CD4-positive, alpha-beta T cell treated with Interleukin-1 beta for 1 hour (primary cell): ENCODE results near the gene ZDHHC16.

ENCODE experiments used
- DNase-seq, 2 donors: peaks; one replicate each; pipeline ENCODE4 v3.0.0-alpha.2; 2020 to 2022

ZDHHC16 gene

DNA sequence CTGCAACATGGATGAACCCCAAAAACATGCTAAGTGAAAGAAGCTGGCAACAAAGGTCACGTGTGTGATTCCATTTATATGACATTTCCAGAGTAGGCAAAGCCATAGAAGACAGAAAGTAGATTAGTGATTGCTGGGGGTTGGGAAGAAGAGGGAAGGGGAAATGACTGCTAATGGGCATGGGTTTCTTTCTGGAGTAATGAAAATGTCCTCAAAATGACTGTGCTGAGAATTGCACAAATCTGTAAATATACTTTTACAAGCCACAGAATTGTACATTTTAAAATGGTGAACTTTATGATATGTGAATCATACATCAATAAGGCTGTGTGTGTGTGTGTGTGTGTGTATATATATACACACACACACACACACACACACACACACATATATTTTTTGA, 36.4 kb downstream of the ZDHHC16 start:
- no peak for DNase-seq

DNA sequence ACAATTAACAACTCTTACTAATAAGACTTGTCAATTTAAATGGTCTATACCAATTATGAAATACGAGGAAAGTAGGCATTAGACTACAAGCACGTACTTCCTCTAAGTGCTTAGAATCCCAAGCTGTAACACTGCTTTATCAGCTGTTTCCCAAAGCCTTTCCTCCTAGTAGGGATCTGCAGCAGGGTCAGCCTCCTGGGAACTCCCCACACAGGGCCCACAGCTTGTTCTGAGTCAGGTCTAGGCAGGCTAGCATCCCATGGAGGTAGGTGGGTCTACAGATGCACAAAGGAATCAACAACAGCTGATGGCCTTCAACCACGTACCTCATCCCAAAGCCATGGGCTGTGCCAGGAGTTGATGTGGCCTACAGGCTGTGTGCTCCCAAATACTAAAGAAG, 37.5 kb downstream of the ZDHHC16 start:
- no peak for DNase-seq

DNA sequence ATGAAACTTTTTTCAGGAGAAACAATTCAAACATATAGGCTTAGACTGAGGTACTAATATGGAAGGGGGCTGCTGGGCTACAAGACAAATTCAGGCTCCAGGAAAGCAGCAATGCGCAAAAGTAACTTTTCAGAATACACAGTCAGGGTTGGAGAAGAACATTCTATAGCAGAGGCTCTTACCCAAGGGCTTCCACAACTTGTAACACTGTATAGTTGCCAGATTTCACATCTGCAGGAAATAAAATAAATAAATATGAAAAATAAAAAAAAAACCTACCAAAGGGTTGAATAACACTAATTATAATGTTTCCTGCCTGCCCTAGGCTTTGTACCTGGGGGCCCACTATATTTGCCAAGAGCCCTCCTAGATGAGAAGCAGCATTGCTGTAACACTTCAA, 37.9 kb downstream of the ZDHHC16 start:
- DNase-seq: no peak

DNA sequence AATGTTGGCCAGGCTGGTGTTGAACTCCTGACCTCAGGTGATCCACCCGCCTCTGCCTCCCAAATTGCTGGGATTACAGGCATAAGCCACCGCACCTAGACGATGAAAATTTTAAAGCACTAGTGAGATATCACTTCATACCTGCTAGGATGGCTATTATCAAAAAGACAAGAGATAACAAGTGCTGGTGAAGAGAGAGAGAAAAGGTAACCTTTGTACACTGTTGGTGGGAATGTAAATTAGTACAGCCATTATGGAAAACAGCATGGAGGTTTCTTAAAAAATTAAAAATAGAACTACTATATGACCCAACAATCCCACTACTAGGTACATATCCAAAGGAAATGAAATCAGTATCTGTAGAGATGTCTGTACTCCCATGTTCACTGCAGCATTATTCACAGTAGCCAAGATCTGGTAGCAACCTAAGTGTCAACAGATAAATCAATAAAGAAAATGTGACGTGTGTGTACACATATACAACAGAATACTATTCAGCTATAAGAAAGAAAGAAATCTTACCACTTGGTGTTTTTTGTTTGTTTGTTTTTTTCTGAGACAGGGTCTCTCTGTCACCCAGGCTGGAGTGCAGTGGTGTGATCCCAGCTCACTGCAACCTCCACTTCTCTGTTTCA, 39.8 kb downstream of the ZDHHC16 start:
- DNase-seq: no peak

DNA sequence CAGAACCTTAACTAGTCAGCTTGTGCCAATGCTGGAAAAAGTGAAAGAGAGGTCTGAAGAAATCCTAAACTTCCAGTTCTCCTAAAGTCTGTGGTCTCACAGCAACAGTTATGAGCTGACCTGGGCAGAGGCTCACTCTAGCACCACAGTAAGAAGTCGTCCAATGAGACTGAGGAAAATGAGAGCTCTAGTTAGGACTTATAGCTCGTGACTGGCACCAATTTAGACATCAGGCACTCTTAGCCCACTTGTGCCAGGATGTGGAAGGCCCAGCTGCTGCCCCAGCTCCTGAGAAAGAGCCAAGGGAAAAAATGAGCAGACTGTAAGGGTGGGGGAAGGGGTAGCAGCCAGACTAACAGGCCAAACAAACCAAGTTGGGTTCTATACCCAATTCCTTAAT, 44.6 kb downstream of the ZDHHC16 start:
- DNase-seq: no peak

DNA sequence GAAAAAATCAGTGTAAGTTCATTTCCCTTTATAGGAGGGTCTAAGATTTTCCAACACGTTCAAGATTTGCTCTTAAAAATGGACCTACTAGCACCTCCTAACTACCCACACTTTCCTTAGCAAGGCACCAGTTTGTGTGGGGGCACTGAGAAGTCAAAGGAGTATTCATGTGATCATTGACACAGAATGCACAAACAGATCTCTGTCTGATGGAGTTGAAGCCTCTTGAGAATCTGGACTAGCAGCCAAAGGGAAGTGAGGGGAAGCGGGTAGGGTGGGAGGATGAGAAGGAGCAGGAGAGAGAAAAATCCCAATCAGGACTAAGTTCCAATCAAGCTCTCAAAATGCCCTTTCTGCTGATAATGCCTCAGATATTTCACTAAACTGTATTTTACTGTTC, 48.2 kb downstream of the ZDHHC16 start:
- no peak for DNase-seq

DNA sequence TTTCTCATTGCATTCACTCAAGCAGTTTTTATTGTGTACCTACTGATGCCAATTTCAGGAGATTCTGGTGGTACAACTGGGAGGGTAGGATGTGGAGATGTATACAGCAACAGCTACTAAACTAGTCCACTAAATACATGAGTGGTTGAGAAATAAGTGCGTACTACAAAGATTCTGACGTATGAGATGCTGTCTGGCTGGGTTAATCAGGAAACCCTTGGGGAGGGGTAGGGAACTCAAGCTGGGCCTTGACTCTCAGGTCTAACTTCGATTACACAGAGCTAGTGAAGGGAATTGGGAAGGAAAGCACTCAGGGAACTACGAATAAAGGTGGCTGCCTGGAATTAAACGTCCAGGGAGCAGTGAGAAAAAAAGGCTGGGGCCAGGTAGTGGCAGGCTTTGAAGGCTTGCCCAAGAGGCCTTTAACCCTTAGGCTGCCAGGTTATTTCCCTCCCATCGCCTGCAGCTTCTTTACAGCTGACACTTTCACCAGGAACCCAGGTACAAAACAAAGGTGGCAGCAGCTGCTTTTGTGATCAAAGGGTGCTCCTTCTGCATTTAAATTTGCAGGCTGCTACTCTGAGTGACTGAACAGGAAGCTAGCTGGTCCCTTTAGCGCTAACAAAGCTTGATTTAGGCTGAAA, 49.0 kb downstream of the ZDHHC16 start:
- peak; percentile 15 to 16 for DNase-seq

DNA sequence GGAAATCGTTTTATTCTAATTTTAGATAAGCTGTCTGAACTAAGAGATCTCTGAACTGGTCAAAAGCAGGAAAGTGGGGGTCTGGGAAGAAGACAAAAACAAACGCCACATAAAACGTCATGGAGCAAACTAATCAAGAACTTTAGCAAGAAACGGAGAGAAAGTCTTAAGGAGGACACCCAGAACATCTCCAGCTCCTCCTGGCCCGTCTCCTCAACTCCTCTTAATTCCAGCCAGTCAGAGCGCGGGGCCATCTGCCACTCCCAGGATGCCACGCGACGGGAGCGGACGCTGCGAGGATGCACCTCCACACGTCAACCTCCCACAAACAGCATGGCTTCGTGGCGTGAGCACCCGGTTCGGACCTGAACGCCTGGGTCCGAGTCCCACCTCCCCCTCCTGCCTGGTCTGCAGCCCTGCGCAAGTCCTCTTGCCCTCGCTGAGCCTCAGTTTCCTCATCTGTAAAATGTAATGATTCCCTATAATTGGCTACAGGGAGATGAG, 51.6 kb downstream of the ZDHHC16 start:
- peak; percentile 56 to 70 for DNase-seq

DNA sequence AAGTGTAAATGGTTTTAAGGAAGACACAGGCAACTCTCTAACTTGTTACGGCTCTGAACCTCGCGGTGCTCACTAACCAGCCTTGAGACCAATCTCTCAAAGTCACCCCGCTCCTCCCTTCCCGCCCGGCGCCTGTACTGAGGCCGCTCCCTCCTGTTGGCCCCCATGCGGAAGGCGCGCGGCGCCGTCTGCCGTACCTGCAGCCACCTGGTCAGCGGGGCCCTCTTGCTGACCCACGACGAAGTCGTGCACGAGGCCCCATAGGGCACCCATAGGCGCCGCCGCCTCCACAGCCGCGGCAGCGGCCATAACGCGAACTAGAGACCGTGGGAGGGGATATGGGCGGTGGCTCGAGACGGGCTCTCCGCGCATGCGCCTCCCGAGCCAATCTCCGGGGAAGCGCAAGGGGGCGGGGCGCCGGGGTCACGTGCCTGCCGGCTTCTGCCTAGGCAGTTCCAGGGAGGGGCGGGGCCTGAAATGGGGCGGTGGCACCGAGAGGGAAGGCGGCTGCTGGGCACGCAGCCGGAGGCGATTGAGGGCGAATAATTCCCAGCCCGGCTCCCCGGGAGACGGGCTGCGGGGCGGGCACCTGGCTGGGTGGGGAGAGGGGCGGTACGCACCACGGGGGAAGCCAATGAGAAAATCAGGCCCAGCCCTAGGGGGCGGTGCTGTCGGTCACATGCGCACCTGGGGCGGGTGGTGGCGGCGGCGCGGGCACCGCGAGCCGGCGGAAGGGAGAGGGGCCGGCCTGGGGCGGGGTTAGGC, 52.3 kb downstream of the ZDHHC16 start, which contains the start of gene MMS19:
Gene MMS19 (minus strand): TSS at position 347 of the 765 bp plus-strand sequence. CDS start 38 bp downstream, at position 309.
- peak; percentile 98 for DNase-seq

DNA sequence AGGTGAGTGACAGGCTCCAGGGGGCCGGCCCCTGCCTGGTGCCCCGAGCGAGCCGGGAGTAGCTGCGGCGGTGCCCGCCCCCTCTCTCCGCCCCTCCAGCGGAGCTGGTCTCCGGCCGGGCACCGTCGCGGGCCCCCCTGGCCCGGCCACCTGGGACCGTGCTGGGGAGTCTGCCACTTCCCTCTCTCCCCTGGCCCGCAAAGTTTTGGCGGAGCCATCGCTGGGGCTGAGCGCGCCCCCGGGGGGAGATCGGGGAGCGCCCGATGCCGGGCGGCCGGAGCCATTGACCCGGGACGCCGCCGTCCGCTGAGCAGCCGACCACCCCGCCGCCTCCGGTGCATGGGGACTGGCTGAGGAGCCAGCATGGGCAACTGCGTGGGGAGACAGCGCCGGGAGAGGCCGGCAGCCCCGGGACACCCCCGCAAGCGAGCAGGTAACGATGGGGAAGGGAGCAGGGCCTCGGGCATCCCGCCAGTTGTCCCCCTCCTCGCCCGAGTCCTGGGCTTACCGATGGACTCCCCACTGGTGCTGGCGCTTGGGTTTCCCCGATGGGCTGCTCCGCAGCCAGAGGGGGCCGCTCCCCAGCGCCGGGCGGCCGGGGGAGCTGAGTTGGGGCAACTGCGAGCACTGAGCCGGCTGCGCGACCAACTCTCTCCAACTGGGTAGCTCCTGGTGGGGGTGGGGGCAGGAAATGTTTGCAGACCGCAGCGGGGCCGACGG, 53.0 kb downstream of the ZDHHC16 start, which contains the start of gene UBTD1:
Gene UBTD1 (plus strand): TSS at position 84 of the 720 bp plus-strand sequence. CDS start 280 bp downstream, at position 364.
- peak; percentile 15 to 22 for DNase-seq

DNA sequence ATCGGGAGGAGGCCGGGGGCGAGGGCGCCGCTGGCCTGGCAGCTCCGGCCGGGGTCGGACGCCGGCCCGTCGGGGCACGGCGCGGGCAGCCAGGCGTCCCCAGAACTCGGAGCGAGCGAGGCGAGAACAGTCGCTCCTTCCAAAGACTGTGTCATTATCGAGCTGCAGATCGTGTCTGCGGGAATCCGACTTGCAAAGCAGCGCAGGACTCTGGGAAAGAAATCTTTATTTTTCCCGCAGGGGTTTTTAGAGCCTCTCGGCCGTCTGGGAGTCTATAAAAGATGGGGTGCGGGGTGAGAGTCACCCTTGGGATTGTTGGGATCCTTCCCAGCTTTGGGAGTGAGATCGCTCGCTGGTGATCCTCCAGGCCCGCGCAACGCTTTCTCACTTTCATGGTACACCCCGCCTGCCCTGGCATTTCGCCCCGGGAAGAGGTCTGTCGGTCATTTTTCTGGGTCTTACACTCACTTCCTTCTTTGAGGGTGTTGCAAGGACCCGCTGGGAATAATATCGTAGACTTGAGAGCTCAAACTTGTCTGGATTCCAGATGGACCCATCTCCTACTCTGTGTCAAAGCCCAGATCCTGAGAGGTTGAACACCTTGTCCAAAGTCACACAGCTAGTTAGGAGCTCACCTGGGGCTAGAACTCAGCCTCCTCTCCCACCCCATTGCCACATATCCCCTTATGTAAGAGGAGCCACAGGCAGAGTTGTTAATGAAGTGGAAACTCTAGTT, 53.8 kb downstream of the ZDHHC16 start:
- DNase-seq: no peak

DNA sequence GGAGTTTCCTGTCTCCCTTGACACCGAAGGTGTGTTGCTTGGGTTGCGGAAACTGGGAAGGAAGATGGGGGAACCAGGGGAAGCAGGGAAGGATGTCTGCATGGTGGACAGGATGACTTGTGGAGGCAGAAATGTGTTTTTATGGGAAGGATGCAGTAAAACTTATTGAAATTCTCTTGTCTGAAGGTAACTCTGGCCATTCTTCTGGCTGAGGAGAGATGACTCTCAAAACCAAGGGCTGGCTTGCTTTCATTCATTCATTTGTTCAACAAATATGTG, 54.3 kb downstream of the ZDHHC16 start:
- DNase-seq: no peak

DNA sequence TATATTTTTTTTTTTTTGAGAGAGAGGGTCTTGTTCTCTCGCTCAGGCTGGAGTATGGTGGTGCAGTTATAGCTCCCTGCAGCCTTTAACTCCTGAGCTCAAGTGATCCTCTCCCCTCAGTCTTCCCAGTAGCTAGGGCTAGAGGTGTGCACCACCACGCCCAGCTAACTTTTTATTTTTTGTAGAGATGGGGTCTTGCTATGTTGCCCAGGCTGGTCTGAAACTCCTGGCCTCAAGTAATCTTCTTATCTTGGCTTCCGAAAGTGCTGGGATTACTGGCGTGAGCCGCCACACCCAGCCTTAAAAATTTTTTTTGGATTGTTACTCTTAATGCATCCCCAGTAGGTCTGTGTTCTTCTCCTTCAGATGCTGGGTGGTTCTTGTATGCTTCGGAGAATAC, 56.9 kb downstream of the ZDHHC16 start:
- no peak for DNase-seq

DNA sequence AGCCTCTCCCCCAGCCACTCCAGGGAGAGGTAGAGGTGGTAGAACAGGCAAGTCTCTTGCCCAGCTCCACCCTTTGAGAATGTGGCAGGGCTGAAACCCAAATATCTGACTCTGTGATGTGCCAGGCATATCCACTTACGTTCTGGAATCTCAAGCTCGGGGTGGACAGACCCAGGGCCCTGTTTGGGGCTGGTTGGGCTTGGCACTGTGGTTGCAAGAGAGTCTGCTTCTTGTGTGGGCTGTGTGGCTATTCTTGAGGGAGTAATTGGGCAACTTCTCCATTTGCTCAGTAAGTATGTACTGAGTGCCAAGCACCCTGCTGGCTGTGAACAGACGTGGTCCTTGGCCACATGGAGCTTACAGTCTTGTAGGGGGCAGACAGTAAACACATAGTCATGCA, 57.4 kb downstream of the ZDHHC16 start:
- no peak for DNase-seq

DNA sequence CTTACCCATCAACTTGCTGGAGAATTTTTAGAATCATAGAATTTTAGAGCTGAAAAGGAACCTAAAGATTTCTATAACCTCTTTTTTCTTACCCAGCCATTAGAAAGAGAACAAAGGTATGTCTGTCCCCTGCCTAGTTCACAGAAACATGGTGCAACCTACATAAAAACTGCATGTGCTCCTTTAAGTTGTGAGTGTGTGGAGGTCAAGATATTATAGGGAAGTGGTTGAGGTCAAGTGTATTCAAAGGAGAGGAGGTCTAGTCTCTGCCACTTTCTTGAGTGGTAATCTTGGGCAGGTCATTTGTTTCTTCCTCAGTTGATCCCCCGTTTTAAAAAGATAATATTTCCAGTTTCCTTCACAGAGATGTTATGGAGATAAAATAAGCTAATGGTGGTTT, 59.2 kb downstream of the ZDHHC16 start:
- no peak for DNase-seq

DNA sequence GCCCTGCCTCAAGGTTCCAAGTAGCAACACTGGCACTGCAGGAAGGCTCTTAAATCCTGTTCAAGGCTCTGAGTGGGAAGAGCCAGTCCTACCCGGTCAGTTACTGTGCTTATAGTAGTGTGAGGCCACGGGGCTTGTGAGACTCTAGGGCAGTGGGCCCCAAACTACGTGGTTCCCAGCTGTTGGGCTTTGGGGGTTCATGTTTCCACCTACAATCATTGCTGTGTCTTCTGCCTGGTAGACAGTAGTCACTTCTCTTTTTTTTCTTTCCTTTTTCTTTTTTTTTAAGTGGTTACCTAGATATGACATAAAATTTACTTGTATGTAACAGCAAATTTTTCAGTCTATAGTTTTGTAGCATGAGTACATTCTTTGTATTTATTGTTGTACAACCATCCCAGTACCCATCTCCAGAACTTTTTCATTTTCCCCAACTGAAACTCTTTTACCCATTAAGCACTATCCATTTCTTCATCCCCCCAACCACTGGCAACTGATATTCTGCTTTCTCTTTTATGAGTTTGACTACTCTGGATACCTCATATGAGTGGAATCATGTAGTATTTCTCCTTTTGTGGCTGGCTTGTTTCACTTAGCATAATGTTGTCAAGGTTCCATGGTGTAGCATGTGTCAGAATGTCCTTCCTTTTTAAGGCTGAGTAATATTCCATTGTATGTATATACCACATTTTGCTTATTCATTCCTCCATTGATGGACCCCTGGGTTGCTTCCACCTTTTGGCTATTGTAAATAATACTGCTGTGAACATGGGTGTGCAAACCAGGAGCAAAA, 60.4 kb downstream of the ZDHHC16 start:
- no peak for DNase-seq
